ENCODE measurements around the gene TRAM2. TPM values are rescaled to one million over a fixed set of nuclear protein-coding genes. Genes with fewer than 3 reads are reported as not detected.

Gene TRAM2
- total RNA-seq, 4 donors from 2014 or later, result 21.3 to 27.5 (median 23.7) TPM

DNA sequence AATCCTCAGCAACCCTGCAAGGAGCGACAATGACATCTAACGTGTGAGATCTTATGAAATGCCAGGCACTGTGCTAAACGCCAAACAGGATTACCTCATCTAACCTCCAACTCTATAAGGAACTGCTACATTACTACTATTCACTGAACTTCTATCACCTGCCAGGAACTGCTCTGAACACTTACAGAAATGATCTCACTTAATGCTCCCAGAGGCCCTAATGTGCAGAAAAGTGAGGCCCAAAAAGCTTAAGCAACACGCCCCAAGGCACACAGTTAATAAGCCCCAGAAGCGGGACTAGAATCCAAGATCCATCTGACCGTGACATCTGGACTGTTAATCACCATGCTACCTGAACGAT is 28.5 kb downstream of the TRAM2 start:
- H3K9me3 ChIP-seq, result no peaks in the 10 kb centered on the region
- WGBS, 2 donors, result 77 to 80% methylated on average over 7 of the region's 7 CpGs
- peaks cover 0 to 98% (median 44%) of the 10 kb centered on the region in 4 donors for H3K4me1 ChIP-seq
- H3K4me3 ChIP-seq, result no peak overlapping the region
- H3K27me3 ChIP-seq, result no peaks in the 10 kb centered on the region
- no peak for DNase-seq (ENCODE audit: low spot score in 2 of 2)
- no peak for TF ChIP-seq POLR2A (IDR thresholded peaks at IDR 0.05)
- no peak for TF ChIP-seq EP300 (IDR thresholded peaks at IDR 0.05)
- TF ChIP-seq, protein P1, sequence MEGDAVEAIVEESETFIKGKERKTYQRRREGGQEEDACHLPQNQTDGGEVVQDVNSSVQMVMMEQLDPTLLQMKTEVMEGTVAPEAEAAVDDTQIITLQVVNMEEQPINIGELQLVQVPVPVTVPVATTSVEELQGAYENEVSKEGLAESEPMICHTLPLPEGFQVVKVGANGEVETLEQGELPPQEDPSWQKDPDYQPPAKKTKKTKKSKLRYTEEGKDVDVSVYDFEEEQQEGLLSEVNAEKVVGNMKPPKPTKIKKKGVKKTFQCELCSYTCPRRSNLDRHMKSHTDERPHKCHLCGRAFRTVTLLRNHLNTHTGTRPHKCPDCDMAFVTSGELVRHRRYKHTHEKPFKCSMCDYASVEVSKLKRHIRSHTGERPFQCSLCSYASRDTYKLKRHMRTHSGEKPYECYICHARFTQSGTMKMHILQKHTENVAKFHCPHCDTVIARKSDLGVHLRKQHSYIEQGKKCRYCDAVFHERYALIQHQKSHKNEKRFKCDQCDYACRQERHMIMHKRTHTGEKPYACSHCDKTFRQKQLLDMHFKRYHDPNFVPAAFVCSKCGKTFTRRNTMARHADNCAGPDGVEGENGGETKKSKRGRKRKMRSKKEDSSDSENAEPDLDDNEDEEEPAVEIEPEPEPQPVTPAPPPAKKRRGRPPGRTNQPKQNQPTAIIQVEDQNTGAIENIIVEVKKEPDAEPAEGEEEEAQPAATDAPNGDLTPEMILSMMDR (IDR thresholded peaks at IDR 0.05), result no peak
- H3K27ac ChIP-seq, result no peak overlapping the region
- no peaks in the 10 kb centered on the region for H3K36me3 ChIP-seq

DNA sequence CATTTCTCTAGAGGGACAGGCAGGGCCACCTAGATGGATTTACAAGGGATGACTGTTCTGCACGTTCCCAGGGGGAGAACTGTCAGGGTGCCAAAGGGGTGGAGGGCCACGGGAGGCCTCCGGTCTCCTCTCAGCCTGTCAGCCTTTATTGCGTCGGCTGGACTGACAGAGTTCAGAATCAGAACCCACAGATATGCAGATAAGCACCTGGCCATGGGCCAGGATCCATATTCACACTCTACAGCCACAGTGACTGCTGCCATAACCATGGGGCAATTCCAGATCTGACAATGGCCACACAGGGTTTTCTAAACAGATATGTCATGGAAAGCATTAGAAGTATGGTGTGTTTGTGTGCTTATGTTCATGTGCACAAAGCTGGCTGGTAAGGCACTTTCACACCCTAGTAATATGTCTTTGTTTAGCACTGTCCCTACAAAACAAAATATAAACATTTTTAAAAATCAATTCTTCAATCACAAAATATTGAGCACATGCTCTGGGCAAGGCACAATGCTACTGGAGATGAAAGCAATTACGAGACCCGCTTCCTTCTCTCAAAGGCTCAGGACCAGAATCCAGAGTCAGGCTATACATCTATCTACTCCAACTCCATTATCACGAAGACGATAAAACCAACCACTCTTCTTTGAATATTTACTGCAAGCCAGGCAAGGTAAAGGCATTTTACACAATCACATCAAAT is 29.1 kb downstream of the TRAM2 start:
- Histone ChIP-seq H3K9me3 (no peaks in the 10 kb centered on the region), H3K4me1 (peaks cover 0 to 99% (median 44%) of the 10 kb centered on the region in 4 donors), H3K36me3 (no peaks in the 10 kb centered on the region), H3K27me3 (no peaks in the 10 kb centered on the region), H3K27ac (no peak overlapping the region), H3K4me3 (no peak overlapping the region)
- 71 to 75% methylated on average over 7 to 9 of the region's 9 CpGs for WGBS, 2 donors
- TF ChIP-seq EP300 (IDR thresholded peaks at IDR 0.05) (no peak), POLR2A (IDR thresholded peaks at IDR 0.05) (no peak)
- TF ChIP-seq, protein P1 (IDR thresholded peaks at IDR 0.05), result no peak
- no peak for DNase-seq (ENCODE audit: low spot score in 2 of 2)

DNA sequence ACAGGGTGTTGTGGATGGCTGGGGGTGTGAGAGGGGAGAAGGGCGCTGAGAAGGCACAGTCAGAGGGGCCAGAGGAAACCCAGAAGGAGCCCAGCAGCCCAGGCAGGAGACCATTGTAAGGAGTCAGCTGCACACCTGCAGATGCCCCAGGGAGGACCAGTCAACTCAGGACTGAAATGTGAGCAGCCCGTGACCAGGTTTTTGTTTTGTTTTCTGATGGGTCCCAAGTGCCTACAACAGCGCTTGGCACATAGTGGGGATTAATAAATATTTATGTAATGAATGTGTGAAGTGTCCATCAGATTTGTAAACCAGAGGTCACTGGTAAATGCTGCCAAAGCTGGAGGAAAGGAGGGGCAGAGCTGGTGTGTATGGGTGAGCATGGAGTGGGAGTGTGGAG is 30.2 kb downstream of the TRAM2 start:
- WGBS, 2 donors, result 71 to 80% methylated on average over 3 of the region's 3 CpGs
- TF ChIP-seq EP300 (IDR thresholded peaks at IDR 0.05) (no peak), POLR2A (IDR thresholded peaks at IDR 0.05) (no peak)
- TF ChIP-seq, protein P1 (IDR thresholded peaks at IDR 0.05), result no peak
- H3K4me1 ChIP-seq, result peaks cover 0 to 98% (median 35%) of the 10 kb centered on the region in 4 donors
- H3K36me3 ChIP-seq, result no peaks in the 10 kb centered on the region
- H3K27me3 ChIP-seq, result no peaks in the 10 kb centered on the region
- DNase-seq (ENCODE audit: low spot score in 2 of 2), result no peak
- H3K27ac ChIP-seq, result no peak overlapping the region
- H3K9me3 ChIP-seq, result no peaks in the 10 kb centered on the region
- no peak overlapping the region for H3K4me3 ChIP-seq

DNA sequence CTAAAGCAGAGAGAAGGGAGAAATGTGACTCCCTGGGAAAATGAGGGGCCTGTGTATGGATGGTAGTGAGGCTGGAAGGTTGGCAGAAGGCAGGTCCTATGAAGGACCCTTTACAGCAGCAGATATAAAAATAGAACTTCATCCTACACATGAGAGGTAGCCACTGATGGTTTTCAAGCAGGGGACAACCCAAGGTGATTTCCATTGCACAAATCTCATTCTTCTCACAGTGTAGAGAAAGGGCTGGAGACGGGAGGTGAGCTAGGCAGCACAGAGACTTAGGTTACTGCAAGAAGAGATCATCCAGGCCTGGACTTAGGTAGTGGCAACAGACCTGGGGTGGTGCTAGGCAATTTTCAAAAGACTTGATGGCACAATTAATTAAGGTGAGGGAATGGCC is 30.7 kb downstream of the TRAM2 start:
- peak overlapping the region in 1 of 4 donors; percentile 71 for H3K27ac ChIP-seq
- no peaks in the 10 kb centered on the region for H3K27me3 ChIP-seq
- no peaks in the 10 kb centered on the region for H3K9me3 ChIP-seq
- H3K36me3 ChIP-seq, result no peaks in the 10 kb centered on the region
- peaks cover 0 to 98% (median 31%) of the 10 kb centered on the region in 4 donors for H3K4me1 ChIP-seq
- TF ChIP-seq EP300 (IDR thresholded peaks at IDR 0.05) (no peak), POLR2A (IDR thresholded peaks at IDR 0.05) (no peak)
- TF ChIP-seq, protein P1 (IDR thresholded peaks at IDR 0.05), result no peak
- 86% methylated on average over 1 of the region's 1 CpG for WGBS, 2 donors
- DNase-seq (ENCODE audit: low spot score in 2 of 2), result no peak
- no peak overlapping the region for H3K4me3 ChIP-seq

DNA sequence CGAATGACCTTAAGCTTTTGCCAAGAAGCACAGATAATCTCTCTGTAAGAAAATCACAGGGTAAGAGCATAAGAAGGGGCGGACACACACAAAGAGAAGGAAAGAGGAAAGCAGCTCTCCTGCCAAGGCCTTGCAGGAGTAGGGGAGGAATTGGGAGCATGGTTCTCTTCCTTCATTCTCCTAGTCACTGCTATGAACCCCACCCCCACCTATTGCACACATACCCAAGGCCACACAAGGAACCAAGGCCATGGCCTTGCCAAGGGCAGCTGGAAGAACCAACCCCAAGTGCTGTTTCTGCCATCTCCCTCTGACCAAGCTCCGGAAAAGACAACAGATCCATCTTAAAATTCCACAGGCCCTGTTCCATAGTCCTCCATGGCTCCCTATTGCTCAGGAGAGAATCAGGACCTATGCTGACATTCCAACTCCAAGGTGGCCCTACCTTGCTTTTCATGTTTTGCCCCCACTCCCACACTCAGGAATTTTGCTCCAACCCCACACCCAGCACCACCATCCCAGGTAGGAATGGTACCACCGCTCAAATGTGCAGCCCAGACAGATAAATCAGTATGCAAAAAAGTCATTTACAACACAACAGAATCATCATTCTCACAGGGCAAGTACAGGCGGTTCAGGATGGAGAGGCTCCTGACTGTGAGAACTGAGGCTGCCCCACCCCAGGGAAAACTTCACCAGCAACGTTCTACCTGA is 31.3 kb downstream of the TRAM2 start:
- Histone ChIP-seq H3K4me1 (peaks cover 0 to 98% (median 31%) of the 10 kb centered on the region in 4 donors), H3K27me3 (no peaks in the 10 kb centered on the region), H3K36me3 (no peaks in the 10 kb centered on the region), H3K9me3 (no peaks in the 10 kb centered on the region), H3K27ac (peak overlapping the region in 3 of 4 donors; percentile 28 to 71 (median 69)), H3K4me3 (no peak overlapping the region)
- no peak for DNase-seq (ENCODE audit: low spot score in 2 of 2)
- WGBS, 2 donors, result 83 to 84% methylated on average over 6 of the region's 6 CpGs
- TF ChIP-seq, protein P1 (IDR thresholded peaks at IDR 0.05), result no peak
- TF ChIP-seq EP300 (IDR thresholded peaks at IDR 0.05) (no peak), POLR2A (IDR thresholded peaks at IDR 0.05) (no peak)

Data from tibial nerve (tissue), 4 donors.